Forelimb muscle (tissue), 1 donor: Measurements from ENCODE around the gene BRD3OS. TPM values are rescaled to one million over a fixed set of nuclear protein-coding genes. Genes with fewer than 3 reads are reported as not detected.
"Not testable (repeated sequence)": the region's sequence is repeated elsewhere in the genome, so short reads cannot be mapped to it uniquely, and the experiment has no call there.

Experiments used
- DNase-seq: peaks from one replicate; pipeline ENCODE4 v3.0.0-alpha.2; 2013; ENCODE audit warnings: low read depth
- polyA plus RNA-seq: library from polyadenylated mRNA; unstranded; fragments of 120-200 nt; gene quantifications from one replicate; pipeline ENCODE4 v1.2.1, GENCODE V29; 2013; ENCODE audit not compliant: insufficient read length

Gene BRD3OS
- polyA plus RNA-seq, 1 donor, result 9.3 TPM

GRCh38 chr9:134063571-134064450 is 38.5 kb downstream of the BRD3OS start:
- DNase-seq, result no peak

DNA sequence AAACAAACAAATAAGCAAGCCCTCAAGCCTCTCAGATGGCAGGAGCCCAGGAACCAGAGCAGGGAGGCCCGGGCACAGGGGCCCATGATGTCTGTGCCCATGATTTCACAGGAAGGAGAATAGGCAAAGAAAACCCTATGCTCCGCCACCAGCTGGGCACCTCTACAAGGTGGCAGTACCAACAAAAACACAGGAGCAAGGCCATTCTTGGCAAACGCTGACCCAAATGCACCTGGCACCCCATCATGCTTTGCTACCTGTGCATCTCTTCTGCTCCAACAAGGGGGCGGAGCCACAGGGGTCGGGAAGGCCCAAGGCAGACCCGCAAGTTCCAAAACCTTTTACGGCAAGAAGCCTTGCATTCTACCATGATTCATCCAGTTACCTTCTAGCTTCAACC is 39.4 kb downstream of the BRD3OS start:
- DNase-seq, result no peak

DNA sequence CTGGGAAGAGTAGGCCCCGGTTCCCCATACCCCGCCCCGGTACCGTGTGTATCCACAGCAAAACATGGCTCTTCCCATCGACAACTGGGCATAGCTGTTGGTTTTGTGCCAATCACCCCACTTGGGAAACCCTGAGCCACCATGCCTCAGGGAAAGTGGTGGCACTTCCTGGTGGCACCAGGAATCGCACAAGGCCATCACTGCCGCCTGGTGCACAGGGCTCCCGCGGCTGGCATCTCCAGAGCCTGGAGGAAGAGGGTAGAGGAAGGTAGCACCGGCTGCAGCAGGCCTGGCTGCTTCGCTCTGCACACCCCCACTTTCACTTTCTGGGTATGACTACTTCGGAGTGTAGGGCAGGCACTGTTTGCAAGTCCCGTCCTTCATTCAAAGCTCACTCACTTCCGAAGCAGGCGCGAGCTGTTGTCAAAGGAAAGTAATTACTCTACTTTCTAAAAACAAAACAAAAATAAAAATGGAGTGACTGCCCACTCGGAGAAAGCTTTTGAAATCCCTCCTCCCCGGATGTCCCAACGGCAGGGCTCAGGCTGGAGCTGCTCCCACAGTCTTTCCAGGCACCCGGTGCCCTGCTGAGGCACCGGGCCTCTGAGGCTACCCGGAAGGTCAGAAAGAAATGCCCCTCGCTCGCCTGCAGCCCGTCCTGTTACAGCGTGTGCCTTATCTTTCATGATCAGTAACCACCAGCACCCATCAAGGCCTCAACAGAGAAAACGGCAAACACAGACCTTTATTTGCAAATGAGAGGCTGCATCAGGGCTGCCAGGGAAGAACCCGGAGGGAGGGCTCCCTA is 40.5 kb downstream of the BRD3OS start:
- DNase-seq, result no peak

DNA sequence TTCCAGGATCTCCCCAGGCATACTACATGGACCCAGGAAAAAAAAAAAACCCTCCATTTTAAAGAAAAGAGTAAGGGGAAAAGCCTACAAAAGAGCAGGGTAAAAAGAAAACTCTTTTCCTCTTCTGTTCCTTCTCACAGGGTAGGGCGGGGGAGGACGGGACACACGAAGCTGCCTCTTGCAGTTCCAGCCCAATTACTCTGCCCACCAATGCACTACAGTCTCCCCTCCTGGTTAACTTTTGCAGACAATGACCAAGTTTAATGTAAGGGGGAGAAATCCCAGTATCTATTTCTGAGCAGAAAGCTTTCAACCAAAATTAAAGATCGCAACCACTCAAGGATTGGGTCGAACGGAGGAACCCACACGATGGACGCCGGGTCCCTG is 41.2 kb downstream of the BRD3OS start:
- DNase-seq, result no peak

- no peak for DNase-seq
These were observed 41.9 kb downstream of the BRD3OS start for GRCh38 chr9:134066913-134067851.

DNA sequence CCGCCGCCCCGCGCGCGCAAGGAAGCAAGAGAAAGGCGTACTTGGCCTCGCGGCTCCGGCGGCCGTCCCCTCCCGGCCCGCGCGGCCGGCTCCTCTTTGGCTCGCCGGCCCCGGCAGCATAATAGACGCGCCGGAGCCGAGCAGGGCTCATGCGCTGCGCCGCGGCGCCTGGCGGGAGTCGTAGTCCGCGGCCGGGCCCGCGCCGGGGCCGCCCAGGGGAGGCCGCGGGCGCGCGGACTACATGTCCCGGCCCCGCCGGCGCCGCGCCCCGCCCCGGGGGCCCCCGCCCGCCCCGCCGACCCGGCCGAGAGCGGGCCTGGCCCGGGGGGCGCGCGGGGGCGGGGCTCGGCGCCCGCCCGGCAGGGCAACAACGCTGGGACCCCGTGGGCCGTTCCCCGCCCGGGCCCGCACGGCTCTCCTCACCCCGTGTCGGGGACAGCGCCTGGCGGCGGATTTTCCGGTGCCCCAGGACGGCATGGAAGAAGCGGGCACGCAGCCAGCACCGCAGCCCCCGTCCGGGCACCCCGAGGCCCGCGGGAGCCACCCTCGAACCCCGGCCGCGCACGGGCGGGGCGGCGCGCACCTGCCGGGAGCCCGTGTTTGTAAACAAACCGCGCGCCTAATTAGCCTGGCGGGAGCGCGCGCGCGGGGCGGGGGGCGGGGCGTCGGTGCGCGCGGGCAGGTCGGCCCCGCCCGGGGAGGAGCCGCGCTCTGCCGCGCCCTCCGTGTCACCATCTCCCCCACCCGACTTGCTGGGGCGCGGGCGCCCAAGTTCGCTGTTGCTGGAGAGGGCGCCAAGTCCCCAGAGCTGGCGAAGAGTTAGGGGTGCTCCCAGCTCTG is 42.8 kb downstream of the BRD3OS start, which contains the start of gene BRD3:
Gene BRD3 (minus strand): TSS at position 123 of the 840 bp plus-strand sequence. CDS start 14,549 bp downstream, outside the sequence.
- peak; percentile 87 for DNase-seq

GRCh38 chr9:134068744-134069479 is 43.6 kb downstream of the BRD3OS start:
- DNase-seq, result no peak

- no peak for DNase-seq
These were observed 44.5 kb downstream of the BRD3OS start for GRCh38 chr9:134069480-134070399.

DNA sequence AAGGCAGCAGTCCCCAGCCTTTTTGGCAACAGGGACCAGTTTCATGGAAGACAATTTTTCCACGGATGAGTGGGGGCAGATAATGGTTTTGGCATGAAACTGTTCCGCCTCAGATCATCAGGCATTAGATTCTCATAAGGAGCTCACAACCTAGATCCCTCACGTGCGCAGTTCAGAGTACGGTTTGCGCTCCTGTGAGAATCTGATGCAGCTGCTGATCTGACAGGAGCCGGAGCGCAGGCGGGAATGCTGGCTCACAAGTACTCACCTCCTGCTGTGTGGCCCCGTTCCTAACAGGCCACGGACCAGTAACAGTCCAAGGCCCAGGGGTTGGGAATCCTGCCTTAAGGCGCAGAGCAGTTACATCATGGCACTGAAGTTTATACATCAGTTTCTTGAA is 45.9 kb downstream of the BRD3OS start:
- DNase-seq, result no peak

- not testable (repeated sequence) for DNase-seq
These were observed 47.4 kb downstream of the BRD3OS start for GRCh38 chr9:134072683-134073082.

GRCh38 chr9:134073500-134073899 is 48.2 kb downstream of the BRD3OS start:
- no peak for DNase-seq

GRCh38 chr9:134075689-134076088 is 50.4 kb downstream of the BRD3OS start:
- not testable (repeated sequence) for DNase-seq

DNA sequence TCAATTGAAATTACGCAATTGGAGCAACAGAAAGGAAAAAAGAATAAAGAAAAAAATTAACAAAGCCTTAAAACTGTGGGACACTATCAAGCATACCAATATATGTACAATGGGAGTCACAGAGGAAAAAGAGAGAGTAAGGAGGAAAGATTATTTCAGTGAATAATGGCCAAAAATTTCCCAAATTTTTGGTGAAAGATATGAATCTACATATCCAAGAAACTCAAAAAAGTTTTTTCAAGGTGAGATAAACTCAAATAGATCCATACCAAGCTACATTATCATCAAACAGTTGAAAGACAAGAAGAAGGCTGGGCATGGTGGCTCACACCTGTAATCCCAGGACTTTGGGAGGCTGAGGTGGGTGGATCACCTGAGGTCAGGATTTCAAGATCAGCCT is 51.4 kb downstream of the BRD3OS start:
- no peak for DNase-seq

Other genes with a start within 250 kb of the BRD3OS start
- gene VAV2, start 33.2 kb upstream of the BRD3OS start, polyA plus RNA-seq, result 13.5 TPM
- gene BRD3, start 42.5 kb downstream of the BRD3OS start, polyA plus RNA-seq, result 62.5 TPM
- 45.9 TPM for gene WDR5, start 110.6 kb downstream of the BRD3OS start, polyA plus RNA-seq
- gene RNU6ATAC, start 139.1 kb downstream of the BRD3OS start, polyA plus RNA-seq, result not detected